Melanocyte of skin (primary cell): ENCODE results near the gene SASH1. TPM values are rescaled to one million over a fixed set of nuclear protein-coding genes. Genes with fewer than 3 reads are reported as not detected.

Experiments
- small RNA-seq, 2 donors: library from RNA; depleted of rRNA; stranded (forward); fragments of <200 nt; gene quantifications; one replicate each; pipeline ENCODE3, GENCODE V24; 2012
- total RNA-seq, 2 donors: library from RNA; depleted of rRNA; stranded (reverse); fragments of >200 nt; gene quantifications; 2 replicates each; pipeline ENCODE4 v1.2.3, GENCODE V29; 2012

The SASH1 gene
- total RNA-seq = 10 to 100 TPM; 46.6 to 48.2 TPM

DNA sequence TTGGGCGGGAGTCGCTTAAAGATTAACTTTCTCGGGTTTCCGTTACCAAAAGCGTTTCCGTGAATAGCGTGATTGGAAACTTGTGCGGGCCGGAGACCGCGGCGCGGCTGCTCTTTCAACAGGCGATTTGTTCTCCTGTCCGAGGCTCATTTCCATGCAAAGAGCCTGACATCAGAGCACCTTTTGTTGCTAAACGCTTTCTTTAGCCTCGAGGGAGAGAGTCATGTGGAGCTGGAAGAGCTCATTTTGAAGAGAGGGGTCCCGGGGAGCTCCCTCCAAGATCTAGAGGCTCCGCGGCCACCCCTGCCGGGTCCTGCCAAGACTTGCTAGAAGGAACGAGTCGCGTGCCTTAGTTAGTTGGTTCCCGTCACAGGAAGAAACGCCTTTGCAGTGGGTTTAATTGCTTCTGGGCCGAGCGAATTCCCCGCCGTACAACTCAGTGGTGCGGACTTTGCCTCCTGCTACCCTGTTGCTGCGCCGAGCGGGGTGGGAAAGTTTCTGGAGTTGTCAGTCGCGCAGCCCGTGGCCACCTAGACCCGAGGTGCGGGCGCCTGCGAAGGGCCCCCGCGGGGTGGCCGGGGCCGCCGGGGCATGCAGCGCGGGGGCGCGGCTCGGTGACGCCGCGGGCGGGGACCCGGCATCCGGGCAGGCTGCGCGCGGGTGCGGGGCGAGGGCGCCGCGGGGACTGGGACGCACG lies at the start of gene SASH1:
Gene SASH1 (plus strand): TSS at position 489 of the 697 bp plus-strand sequence. CDS start 230 bp downstream, outside the sequence.

Small RNA genes lying within 50 kb of the gene (small RNA-seq; reads per million reads assigned to genes)
- gene SNRPEP6 = 0 reads per million in 2 donors
